GM20431 (cell line): ENCODE data around the gene SELENOP.

Experiments
- in situ Hi-C: fragments of 300-500 bp; cut with MseI, MboI; formaldehyde crosslinking; loops from one replicate; pipeline ENCODE4 v1.15.0; 2020; ENCODE audit warnings: low sequenced_read_pairs; ENCODE audit not compliant: unreplicated experiment

Gene SELENOP

DNA sequence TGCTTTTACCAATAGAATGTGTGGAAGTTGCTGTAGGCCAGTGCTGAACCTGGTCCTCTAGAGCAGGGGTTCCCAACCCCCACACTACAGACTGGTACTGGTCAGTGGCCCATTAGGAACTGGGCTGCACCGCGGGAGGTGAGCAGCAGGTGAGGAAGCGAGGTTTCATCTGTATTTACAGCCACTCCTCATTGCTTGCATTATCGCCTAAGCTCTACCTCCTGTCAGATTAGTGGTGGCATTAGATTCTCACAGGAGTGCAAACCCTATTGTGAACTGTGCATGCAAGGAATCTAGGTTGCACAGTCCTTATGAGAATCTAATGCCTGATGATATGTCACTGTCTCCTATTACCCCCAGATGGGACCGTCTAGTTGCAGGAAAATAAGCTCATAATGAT lies 61.2 kb downstream of the SELENOP start:
- in situ Hi-C loops, result no loop called here
